Measurements from ENCODE around the gene PTHLH.

Gene PTHLH

DNA sequence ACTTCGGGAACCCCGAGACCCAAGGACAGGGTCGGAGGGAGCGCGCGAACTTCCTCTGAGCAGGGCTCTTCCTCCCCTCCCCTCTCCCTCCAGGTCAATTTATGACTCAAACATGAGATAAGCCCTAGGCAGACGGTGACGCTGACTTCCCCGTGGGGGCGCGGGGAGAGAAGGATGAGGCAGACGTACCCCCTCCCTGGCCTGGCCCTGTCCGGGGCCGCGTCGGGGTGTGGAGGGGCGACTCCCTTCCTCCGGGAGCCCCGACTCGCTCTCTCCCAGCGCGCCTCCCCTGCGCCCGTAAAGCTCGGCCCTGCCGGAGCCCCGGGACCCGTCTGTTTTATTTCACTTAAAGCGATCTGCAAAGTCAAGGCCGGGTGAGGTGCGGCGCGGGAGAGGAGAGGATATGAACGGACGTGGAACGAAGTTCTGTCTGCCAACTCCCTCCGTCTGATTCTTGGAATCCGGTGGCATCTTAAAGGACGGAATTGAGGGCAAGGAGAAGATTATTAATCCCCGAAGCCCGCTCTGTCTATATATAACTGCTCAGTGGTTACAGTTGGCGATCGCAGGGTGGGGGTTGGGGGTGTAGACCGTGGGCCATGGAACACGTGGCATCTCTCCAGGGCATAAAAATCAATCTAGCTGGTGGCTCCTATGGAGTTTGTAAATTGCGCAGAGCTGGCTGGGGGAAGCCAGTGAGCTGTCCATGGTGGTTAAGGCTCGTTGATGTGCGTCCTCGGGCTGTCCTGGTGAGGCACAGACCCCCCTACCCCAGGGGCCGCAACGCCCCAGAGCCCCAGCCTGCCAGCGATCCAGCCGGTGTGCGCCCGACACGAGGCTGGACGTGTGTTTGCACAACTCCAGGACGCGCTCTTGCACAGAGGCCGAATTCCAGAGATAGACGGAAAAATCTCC lies 2.9 kb upstream of the PTHLH start:
- peak overlapping the region; percentile 50 for H3K4me3 ChIP-seq (ENCODE audit: low read depth, low read length)

DNA sequence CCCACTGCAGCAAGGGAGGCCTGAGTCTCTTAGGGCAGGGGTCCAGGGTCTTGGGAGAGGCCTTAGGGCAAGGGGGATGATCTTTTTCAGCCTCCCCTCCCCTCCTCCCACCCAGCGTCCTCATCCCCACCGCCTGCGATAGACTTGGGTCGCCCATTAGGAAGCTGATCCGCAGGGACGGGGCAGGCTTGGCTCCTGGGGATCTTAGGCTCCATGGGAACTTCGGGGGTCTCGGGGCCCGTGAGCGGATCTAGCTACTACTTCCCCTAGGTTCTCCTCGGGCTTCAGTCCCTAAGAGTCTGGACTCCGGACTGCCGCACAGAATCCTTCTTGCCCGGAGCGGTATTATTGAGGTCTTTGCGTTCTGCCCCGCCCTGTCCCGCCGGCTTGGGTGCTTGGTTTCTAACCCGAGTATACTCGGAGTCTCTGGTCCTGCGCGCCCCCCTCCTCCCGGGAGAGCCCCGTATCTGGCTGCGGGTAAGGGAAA lies 2.2 kb upstream of the PTHLH start:
- H3K4me3 ChIP-seq (ENCODE audit: low read depth, low read length) = peak overlapping the region; percentile 50

DNA sequence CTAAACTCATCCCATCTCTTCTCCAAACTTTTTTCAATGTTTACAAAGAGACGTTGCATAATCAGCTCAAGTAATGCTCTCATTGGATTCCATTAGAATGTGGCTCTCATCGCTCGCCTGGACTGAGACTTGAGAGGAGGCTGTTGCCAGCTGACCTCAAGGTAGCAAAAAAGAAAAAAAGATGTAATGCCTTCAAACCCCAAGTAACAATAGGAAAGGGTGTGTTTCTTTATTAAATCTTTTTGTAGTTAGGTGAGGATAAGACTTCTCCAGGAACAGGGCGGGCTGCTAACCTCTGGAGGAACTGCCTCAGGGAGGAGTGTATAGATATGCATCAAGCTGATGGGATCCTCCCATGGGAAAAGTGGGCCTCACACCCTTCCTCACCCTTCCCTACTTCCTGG lies 956 bp upstream of the PTHLH start:
- H3K4me3 ChIP-seq (ENCODE audit: low read depth, low read length) = no peak overlapping the region

DNA sequence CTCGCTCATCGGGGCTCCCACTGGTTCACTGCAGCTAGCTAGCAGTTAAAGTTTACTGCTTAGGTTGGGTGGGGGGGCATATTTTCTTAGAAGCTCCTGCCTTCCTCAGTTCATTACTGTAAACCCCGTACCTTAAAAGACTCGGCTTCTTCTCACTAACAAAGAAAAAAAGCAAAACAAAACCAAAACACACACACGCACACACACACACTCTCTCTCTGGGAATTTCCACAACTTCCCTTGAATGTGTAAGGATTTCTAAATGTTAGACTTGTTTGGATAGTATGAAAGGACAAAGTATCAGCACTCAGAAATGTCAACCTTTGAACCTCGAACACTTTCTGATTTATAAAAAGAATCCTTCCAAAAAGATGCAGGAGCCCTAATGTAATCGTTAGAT lies 927 bp downstream of the PTHLH start:
- no peak overlapping the region for H3K4me3 ChIP-seq (ENCODE audit: low read depth, low read length)

DNA sequence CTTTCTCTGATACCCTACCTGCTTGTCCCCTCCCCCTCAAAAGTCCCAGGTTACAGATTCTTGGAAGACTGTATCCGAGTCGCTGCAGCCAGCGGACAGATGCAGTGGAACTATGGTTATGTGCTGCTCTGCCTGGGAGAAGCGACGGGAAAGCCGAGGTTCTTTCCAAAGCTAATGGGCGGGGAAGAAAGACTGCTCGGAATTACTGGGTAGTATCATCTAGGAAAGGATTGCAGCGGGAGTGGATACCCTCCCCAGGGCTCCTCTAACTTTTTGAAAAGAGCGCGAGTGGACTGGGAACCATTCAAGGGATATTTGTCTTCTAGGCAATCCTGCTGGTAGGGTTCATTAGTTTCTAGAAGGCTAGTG lies 1.4 kb downstream of the PTHLH start:
- H3K4me3 ChIP-seq (ENCODE audit: low read depth, low read length) = no peak overlapping the region

DNA sequence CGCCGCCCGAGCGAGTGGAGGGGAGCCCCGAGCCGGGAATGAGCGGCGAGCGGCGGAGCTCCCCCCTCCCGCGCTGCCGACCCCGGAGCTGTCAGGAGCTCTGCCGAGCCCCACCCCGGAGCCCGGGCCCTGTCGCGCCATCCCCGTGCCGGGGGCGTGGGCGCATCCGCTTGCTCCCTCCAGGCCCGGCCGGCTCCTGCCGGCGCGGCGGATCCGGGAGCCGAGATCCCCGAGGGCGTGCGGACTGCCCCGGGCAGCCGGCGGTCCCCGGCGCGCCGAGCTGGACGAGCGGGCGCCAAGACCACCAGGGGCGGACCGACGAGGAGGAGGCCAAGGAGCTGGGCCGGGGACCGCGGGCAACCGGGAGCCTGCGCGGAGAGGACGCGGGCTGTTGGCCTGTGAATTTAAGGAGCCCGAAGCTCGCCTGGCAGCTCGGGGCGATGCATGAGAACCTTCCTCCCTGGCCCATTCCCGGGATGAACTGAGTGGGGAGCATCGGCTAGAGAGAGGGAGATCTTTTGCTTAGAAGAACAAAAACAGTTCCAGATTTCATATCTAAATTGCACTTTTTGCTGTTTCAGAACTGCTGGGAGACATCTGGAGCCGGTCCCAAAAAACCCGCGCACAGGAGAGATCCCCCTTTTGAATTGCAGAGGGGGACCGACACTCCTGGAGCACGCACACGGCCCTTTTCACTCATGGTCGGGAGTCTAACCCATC lies 2.0 kb downstream of the PTHLH start:
- H3K4me3 ChIP-seq (ENCODE audit: low read depth, low read length) = peak overlapping the region; percentile 33

DNA sequence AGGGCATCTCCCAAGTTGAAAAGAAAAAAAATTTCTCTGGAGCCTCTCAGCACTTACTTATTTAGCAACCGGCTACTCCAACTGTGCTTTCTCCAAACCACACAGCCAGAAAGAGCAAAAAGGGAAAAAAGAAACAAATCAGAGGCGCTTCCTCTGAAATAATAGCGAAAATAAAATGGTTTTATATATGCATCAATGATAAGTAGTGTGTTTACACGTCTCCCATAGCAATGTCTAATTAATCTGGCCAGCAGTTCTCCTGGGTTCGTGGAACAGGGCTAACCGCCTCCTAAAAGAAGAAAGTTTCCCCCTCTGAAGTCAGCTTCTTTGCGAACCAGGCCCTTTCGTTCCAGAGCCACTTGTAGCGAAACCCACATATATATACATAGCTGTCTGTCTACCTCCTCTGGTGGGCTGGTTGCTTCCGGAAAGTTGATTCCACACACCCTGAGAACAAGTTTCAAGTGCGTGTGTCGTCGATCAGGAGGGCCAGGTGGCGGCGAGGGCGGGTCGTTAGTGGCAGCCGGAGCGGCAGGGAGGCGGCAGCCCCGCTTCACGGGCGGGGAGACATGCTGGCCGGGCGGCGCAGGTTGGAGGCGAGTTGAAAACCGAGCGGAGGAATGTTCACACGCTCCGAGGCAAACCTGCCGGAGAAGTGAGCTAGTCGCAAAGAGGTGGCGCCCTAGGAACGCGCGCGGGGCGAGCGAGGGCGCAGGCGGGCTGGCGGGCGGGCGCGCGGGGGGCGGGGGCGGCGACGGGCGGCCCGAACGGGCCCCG lies 2.7 kb downstream of the PTHLH start:
- H3K4me3 ChIP-seq (ENCODE audit: low read depth, low read length) = peak overlapping the region; percentile 28

DNA sequence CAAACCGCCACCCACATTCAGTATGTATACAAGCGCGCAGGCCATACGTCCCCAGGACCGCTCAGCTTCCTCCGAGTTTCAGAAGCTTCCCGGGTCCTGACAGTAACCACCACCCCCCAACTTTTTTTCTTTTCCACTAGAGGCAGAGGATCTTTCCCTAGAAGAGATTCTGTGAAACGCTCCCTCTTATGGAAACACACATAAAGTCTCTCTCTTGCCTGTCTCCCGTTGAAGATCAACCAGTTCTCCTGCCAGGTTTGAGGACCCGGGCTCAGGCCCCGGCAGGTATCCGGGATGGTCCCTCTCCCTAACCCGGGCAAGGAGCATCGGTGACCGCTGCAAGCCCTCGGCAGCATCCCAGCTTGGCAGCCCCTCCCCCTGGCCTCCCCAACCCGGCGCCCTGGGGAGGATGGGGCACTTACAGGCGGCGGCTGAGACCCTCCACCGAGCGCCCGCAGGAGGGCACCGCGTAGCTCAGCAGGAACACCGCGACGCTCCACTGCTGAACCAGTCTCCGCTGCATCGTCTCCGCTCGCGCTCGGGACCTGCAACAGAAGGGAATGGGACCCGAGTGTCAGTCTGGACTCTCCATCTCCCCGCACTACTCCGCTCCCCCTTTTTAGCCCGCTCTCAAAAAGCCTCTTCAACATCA lies 3.4 kb downstream of the PTHLH start:
- H3K4me3 ChIP-seq (ENCODE audit: low read depth, low read length) = peak overlapping the region; percentile 9

DNA sequence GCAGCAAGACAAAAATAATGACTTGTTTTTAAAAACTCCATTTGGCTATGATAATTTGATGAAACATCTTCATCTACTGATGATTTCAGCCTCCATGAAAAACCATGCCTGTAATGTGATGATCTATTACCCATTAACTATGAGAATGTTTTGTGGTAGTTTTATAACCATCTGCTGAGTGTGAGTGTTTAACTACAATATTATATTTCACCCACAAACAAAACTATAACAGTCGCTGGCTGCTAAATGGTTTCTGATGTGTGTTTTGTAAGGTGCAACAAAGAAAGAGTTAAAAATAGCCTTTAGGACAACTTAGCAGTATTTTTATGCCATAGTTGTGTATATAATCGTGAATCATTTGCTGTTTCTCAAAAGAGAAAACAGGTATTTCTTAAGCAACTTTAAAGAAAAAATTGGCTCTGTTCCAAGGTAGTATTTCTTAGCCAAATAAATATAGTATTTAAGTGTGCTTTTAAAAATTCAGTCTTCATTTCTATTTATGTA lies 4.9 kb downstream of the PTHLH start:
- H3K4me3 ChIP-seq (ENCODE audit: low read depth, low read length) = no peak overlapping the region

DNA sequence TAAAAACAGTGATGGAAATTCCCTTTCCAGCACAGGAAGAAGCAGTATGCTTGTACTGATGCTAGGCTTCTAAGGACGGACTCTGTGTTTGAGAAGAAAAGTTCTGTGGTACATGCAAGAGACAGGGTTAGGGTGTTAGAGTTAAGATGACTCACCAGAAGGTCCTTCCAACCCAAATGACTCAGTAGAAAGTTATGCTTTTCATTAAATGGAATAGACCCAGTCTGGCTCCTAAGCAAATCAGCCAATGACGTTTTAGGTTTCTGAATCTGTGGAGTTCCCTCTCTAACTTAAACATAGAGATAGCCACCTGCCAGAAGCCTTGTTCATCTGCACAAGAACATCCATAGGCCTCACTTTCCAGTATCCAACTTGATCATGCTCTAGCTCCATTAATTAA lies 5.7 kb downstream of the PTHLH start:
- H3K4me3 ChIP-seq (ENCODE audit: low read depth, low read length) = no peak overlapping the region

DNA sequence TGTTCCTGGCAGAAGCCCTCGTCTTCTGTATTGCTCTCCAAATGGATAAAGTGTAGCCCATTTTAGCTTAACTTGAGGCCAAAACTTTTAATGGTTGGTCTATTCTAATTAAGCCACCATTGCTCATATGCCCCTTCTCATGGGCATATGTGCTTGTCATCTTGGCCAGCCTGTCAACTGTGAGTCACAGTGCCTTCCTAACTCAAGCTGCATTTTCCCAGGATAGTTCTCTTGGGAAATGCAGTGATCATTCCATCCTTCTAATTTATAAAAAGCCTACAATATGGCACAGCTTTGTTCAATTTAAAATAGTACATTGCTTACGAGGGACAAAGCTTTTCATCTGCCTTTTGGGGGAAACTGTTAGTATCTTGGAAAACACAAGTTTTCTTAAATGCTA lies 6.6 kb downstream of the PTHLH start:
- no peak overlapping the region for H3K4me3 ChIP-seq (ENCODE audit: low read depth, low read length)

DNA sequence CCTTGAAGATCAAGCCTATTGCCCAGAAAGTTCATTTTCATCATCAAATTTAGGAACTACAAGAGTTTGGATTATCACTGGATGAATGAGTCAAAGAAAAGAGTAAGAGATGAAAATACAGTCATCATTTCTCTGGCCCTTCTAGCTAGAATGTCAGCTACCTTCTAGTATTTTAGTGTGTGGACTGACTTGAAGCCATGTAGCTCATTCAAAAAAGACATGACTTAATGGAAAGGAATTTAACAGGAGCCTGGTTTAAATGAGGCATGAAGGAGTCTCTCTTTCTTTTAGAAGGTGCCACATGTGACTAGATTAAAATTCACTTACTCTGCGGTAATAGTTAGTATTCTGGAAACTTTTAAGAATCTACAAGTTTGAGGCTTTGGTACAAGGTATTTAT lies 7.1 kb downstream of the PTHLH start:
- H3K4me3 ChIP-seq (ENCODE audit: low read depth, low read length) = no peak overlapping the region

DNA sequence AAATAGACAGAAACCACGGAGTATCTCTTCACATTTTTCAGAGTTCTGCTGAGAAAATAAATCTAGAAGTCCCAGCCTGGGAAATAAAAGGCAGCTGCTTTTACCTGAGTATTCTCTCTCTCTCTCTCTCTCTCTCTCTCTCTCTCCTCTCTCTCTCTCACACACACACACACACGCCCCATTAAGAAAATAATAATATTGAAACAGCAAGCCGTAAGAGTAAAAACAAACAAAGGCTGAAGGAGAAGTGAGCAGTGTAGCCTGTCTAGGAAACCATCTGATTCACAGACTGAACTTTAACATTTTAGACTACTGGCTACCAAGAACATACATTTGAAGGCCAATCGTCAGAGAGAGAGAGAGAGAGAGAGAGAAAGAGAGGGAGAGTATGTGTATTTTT lies 8.4 kb downstream of the PTHLH start:
- no peak overlapping the region for H3K4me3 ChIP-seq (ENCODE audit: low read depth, low read length)

DNA sequence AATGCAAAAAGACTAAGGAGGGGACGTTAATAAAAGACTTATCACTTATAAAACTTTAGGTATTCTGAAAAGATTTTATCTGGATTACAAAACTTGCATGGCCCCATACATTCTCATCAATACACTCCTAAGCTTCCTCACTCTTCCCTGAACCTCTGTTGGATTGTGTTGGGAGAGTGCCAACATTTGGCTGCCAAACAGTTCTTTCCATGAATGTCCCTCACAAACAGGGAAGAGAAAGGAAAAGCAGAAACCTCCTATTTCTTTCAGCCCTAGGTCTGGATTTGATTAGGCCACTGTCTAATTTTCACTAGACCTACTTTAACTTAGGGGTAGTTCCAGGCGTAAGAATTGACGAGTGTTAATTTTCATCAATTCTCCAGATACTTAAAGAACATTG lies 11.7 kb downstream of the PTHLH start:
- H3K4me3 ChIP-seq (ENCODE audit: low read depth, low read length) = no peak overlapping the region

DNA sequence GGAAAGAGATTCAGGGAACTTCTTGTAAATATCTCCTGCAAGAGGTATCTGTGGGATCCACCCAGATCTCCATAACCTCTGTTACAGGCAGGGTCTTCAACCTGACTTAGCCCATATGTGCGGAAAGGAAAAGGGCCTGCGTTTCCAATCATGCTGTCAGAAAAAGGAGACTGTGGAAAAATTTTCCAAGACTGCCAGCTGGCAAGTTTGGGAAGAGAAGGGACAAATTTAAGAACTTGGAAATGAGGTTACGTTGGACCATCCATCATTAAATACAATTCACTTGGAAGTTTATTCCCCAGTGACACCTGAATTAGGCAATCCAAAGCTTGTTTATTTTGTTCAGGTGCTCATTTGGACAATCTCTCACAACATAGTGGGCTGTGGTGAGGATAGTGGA lies 13.9 kb downstream of the PTHLH start:
- H3K4me3 ChIP-seq (ENCODE audit: low read depth, low read length) = no peak overlapping the region

DNA sequence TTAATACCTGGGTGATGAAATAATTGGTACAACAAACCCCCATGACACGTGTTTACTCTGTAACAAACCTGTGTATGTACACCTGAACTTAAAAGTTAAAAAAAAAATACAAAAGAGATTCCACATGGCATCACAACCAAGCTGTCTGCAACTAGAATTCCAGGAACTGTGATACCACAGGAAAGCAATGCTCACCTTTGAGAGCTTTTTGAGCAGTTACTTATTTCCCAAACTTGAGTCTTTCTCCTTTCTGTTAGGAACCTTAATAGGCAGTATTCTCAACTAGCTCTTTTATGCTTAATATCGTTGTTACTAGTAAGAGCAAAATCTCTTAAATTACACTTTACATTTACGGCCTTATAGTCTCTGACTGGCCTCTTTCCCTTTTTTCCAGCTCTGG lies 15.2 kb downstream of the PTHLH start:
- H3K4me3 ChIP-seq (ENCODE audit: low read depth, low read length) = no peak overlapping the region

DNA sequence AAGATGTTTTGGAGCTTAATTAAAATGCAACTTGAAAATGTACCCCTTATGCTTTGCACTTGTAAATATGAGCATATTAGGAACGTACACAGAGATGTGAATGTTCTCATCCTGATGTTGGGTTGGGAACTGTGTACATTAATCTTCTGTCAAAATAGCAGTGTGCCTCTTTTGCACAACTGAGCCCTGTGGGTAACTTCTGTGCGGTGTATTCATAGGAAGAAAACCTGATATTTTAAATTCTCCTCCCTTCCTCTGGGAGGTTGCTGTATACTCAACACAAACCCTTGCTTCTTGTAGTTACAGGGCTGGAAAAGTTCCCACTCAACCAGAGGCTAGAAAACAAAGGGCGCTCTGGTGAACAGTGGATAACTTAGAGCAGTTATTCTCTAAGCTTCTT lies 18.7 kb downstream of the PTHLH start:
- no peak overlapping the region for H3K4me3 ChIP-seq (ENCODE audit: low read depth, low read length)

DNA sequence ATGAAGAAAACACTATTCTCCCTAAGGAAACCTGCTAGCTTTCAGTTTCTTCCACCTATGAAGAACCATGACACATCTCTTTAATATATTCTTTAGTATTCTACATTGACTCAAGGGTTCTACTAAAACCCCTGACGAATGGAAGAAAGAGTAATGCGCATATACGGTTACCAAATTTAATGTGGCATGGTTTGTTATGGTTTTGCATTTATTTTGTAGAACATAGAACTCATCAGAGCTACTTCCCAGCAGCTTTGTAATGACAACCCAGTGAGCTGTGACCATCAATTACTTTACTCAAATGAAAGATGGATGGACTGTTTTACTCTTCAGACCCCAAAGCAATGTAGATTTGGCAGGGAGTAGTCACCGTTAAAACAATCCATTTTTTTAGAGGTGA lies 19.2 kb downstream of the PTHLH start:
- H3K4me3 ChIP-seq (ENCODE audit: low read depth, low read length) = no peak overlapping the region

DNA sequence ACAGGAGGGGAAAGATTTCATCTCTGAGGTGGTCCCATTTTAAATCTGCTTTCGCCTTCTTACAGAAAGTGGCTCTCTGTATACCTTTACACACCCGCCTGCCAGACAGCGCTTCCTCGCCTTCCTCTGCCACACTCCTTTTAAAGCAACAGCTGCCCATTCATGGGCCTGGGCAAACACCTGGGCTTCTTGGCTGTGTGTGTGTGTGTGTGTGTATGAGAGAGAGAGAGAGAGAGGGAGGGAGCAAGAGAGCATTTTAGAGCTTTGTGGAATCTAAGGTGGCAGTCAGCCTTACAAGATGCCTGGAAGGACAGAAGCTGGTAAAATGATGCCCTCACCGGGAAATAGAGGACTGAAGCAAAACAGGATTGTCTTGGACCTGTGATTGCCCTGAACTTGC lies 20.0 kb downstream of the PTHLH start:
- no peak overlapping the region for H3K4me3 ChIP-seq (ENCODE audit: low read depth, low read length)

DNA sequence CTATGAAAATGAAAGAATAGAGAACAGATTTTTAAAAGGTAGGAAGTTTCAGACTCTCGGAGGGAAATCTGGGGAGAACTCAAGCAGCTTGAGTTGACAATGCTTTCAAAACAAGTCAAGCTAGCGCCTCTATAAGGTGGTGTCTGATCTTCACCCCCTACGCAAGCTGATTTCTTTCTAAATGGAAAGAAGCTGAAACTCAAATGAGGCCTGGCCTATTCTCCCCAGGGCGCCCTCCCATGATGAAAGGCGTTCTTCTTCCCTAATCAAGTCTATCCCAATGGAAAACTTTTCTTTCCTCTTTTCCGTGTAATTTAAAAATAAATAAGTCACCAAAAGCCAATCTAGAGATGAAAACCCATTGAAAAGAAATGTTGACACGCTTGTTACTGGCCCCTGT lies 20.6 kb downstream of the PTHLH start:
- H3K4me3 ChIP-seq (ENCODE audit: low read depth, low read length) = no peak overlapping the region

DNA sequence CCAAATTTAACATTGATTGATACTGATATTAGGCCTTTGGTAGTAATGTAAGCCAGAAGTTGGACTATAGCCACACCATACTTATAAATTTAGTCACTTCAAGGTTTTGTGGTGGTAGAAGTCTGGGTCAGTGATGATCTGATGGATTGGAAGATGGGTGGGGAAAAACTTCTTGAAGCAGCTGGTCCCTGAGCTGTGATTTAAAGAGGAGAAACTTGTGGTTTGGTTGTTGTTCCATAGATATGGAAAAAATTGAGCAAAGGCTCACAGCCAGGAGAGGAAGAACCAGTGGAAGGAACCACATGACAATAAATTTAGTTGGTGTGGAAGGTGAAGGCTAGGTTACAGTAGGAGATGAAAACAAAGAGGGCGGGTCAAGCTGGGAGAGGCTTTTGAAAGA lies 26.1 kb downstream of the PTHLH start:
- no peak overlapping the region for H3K4me3 ChIP-seq (ENCODE audit: low read depth, low read length)

All from iPS-11a (cell line).